NCI-H526 (cell line): ENCODE measurements around the gene DOC2A.
"Not testable (repeated sequence)": the region's sequence is repeated elsewhere in the genome, so short reads cannot be mapped to it uniquely, and the experiment has no call there.

Experiments used
- DNase-seq, 2 experiments: peaks; one replicate each; lab custom pipeline; 2025; lab: John Stamatoyannopoulos, UW

Gene DOC2A

GRCh38 chr16:29972992-29973383 lies 37.8 kb downstream of the DOC2A start:
- DNase-seq: no peak

GRCh38 chr16:29972500-29972899 lies 38.3 kb downstream of the DOC2A start:
- no peak for DNase-seq

GRCh38 chr16:29971304-29971703 lies 39.5 kb downstream of the DOC2A start:
- no peak for DNase-seq

- no peak for DNase-seq
These were observed 42.6 kb downstream of the DOC2A start for GRCh38 chr16:29968205-29968604.

- no peak for DNase-seq
These were observed 47.6 kb downstream of the DOC2A start for GRCh38 chr16:29963021-29963743.

- no peak for DNase-seq
These were observed 48.4 kb downstream of the DOC2A start for GRCh38 chr16:29962344-29962994.

- DNase-seq: peak; percentile 63 to 92
These were observed 49.1 kb downstream of the DOC2A start, which contains the start of gene TMEM219 for GRCh38 chr16:29961479-29962343. TMEM219 (plus strand) TSS chr16:29962079; CDS start chr16:29963144, 1,065 bp downstream.

- DNase-seq: no peak
These were observed 49.7 kb downstream of the DOC2A start for GRCh38 chr16:29961127-29961478.

GRCh38 chr16:29959821-29960220 lies 51.0 kb downstream of the DOC2A start:
- DNase-seq: not testable (repeated sequence)

GRCh38 chr16:29959293-29959692 lies 51.5 kb downstream of the DOC2A start:
- no peak for DNase-seq

- DNase-seq: no peak
These were observed 52.1 kb downstream of the DOC2A start for GRCh38 chr16:29958756-29959155.
